Kidney capillary endothelial cell (primary cell): ENCODE measurements around the gene NOP14.
"Not testable (repeated sequence)": the region's sequence is repeated elsewhere in the genome, so short reads cannot be mapped to it uniquely, and the experiment has no call there.

Experiments used
- DNase-seq: peaks from one replicate; pipeline ENCODE4 v3.0.0-alpha.2; 2018; ENCODE audit warnings: low spot score

Gene NOP14

GRCh38 chr4:2961811-2962441, 1.3 kb downstream of the NOP14 start:
- no peak for DNase-seq

GRCh38 chr4:2961421-2961810, 1.8 kb downstream of the NOP14 start:
- no peak for DNase-seq

DNA sequence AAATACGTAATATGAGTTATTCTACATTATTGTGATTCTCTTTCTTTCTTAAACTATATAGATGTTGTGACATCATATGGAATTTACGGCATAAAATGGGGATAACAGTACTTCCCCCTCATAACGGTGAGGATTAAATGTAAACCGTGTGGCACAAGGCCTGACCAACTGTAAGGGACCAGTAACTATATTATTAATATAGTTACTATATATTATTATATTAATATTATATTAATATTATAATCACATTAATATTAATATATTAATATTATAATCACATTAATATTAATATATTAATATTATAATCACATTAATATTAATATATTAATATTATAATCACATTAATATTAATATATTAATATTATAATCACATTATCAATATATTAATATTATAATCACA, 2.8 kb downstream of the NOP14 start:
- not testable (repeated sequence) for DNase-seq

GRCh38 chr4:2958446-2958845, 4.8 kb downstream of the NOP14 start:
- DNase-seq: no peak

- not testable (repeated sequence) for DNase-seq
These were observed 7.8 kb downstream of the NOP14 start for GRCh38 chr4:2955186-2956044.

DNA sequence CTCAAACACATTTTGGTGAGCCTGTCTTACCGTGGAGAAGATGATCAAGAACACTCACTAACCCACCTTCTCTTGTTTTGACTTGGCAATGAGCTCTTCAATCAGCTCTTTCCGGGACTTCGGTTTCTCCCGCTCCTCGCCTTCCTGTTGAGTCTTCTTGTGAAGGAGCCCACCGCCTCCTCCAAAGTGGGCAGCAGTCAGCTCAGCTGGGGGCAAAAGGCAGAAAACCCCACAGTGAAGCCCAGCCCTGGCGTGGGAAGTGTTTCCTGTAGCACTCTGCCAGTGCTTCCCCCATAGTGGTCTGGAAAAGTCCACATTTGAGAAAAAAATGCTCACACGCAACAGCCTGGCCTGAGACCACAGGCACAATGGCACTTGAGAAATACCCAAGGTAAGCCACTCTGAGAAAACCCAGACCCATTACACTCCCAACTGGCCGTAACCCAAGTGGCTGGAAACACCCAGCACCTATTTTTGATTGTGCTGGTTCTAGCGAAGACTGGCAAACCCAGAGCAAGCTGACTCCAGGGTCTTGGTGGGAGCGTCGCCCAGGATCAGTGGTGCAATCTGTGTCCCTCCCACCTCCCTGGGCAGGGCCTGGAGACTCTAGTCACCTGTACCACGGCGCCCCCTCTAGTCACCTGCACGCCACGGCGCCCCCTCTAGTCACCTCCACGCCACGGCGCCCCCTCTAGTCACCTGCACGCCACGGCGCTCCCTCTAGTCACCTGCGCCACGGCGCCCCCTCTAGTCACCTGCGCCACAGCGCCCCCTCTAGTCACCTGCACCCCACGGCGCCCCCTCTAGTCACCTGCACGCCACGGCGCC, 8.6 kb downstream of the NOP14 start:
- no peak for DNase-seq

DNA sequence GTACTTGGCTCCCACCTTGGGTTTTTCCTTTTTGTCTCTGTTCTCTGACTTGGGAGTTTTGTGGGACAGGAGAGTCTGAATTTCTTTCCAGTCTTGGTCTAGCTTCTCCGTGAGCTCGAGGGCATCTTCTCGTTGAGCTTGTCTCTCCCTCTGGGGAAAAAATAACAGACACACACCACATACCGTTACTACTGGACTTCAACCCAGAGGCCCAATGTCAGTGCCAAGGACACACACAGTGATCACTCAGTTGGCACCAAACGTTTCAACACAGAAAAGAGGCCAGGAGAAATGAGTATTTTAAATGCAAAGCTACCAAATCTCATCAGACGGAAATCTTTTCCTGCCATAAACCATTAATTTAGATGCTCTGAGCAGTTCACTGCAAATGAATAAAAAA, 9.7 kb downstream of the NOP14 start:
- DNase-seq: no peak

DNA sequence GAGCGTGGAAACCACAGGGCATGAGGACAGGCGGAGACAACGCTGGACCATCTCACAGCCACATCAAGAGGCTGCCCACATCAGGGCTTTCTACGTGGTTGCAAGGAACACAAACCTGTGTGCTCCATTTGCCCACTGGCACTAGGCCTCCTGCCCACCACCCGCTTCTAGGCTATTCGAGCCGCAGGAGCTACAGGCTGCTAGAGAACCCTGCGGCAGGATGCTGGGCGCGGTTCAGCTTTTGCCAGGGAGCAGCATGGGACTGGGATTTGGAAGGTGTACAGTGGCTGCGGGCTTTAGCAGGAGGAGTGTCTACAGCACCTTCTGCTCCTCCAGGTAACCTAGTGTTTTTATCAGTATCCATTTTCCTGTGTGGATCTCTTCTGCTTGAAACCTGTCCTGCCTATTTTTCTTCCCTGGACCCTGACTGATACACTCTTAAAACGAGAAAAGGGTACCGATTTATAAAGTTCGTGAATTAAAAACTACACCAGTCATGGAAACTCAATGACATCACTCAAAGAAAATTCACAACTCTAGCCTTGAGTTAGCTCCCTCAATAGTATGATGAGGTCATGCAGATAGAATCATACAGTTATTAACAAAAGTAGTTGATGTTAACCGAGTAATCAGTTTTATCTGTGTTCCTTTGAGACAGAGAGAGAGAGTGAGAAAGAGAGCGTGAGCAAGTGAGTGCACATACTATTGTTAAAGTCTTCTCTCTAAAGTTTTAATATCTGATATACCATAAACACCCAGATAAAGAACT, 12.8 kb downstream of the NOP14 start:
- DNase-seq: no peak

DNA sequence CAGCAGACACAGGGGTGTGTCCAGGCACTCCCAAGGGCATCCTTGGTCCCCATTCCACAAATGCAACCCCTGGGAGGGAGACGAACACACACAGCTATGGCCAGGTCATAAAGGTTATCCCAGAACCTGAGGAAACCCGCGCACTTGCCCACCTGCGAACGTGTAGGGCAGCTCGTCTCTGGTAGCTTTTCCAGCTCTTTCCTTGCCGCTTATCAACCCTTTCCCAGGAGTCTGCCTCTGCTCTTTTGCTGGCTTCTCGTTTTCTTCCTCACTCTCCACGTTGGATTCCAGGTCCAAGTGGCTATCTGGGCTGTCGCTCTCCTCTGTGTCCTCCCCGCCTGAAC, 13.5 kb downstream of the NOP14 start:
- no peak for DNase-seq

DNA sequence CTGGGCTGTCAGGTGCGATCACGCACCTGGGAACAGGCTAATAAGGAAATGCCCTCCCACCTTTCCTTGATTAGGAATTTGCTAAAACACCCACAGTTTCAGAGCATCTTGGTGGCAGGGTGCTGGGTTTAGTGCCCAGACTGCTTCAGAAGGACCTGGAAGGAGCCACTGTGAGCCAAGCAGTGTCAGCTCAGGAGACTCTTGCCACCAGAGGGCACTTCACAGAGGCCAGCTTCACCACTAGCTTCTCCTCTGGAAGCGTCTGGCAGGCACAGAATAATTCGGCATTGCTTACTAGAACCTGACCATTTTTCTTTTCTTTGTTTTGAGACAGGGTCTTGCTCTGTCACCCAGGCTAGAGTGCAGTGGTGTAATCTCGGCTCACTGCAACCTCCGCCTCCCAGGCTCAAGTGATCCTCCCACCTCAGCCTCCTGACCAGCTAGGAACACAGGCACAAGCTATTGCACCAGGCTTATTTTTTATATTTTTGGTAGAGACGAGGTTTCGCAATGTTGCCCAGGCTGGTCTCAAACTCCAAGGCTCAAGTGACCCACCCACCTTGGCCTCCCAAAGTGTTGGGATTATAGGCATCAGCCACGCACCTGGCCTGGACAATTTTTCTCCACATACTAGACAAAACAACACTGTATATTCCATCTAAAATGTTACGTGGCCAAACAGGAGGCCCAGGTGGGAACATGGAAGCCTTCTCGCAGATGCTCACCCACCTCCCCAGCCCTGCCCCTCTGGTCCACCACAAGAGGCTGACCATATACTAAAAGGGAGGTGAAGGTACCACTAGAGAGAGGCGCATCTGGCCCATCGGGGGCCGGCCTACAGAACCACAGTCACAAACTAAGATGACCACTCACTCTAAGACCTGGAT, 14.1 kb downstream of the NOP14 start:
- no peak for DNase-seq

- DNase-seq: no peak
These were observed 15.3 kb downstream of the NOP14 start for GRCh38 chr4:2947926-2948325.

- no peak for DNase-seq
These were observed 16.2 kb downstream of the NOP14 start for GRCh38 chr4:2946812-2947600.

DNA sequence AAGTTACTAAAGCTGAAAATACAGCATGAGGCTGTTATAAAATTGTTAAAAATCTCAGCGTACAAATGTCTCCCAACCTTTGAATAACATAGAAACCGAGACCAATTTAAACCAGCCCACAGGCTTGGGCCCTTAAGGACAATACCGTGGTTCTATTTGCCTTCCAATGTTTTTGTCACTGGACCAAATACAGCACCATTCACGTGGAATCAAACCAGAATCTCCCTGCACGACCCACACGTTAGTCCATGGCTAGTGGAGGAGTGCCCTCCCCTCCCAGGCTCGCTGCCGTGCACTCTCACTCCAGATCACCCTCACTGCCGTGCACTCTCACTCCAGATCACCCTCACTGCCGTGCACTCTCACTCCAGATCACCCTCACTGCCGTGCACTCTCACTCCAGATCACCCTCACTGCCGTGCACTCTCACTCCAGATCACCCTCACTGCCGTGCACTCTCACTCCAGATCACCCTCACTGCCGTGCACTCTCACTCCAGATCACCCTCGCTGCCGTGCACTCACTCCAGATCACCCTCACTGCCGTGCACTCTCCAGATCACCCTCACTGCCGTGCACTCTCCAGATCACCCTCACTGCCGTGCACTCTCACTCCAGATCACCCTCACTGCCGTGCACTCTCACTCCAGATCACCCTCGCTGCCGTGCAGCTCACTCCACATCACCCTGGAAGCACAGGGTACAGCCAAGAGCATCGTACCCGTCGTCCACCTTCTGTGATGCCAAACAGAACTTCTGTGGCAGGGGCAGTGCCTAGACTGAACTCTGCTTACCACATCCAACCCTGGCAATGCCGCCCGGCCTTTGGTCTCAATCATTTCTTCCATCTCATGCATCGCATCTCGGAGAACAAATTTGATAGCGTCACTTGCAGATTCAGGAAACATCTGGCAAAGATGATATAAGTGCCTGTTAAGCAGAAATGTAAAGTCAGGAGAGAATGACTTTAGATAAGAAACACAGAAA, 17.3 kb downstream of the NOP14 start:
- not testable (repeated sequence) for DNase-seq

- no peak for DNase-seq
These were observed 18.4 kb downstream of the NOP14 start for GRCh38 chr4:2944586-2945526.

GRCh38 chr4:2944091-2944482, 19.1 kb downstream of the NOP14 start:
- DNase-seq: no peak

GRCh38 chr4:2943364-2944090, 19.7 kb downstream of the NOP14 start:
- no peak for DNase-seq
